DND-41 (cell line): ENCODE measurements around the gene NAT9.

Experiments
- ATAC-seq: fragments of 200-7000 bp; cut with Tn5 transposase; 3 replicates; pipeline ENCODE4 v1.9.1; 2021; ENCODE audit warnings: low read depth; ENCODE audit not compliant: insufficient read depth
- DNase-seq: peaks from one replicate; pipeline ENCODE4 v3.0.0-alpha.2; 2020
- H2AFZ ChIP-seq: 2 replicates; pipeline ENCODE4 v1.6.0; 2012; ENCODE audit warnings: low read depth, low read length
- H3K27ac ChIP-seq: 2 replicates; pipeline ENCODE4 v1.5.1; 2012; ENCODE audit warnings: low read length, inconsistent platforms
- H3K27me3 ChIP-seq: fragments of 200-600 bp; sonication (generic); 2 replicates; pipeline ENCODE4 v1.6.0; 2012; ENCODE audit warnings: low read length, mild to moderate bottlenecking, inconsistent platforms; ENCODE audit not compliant: insufficient read depth, poor library complexity
- H3K36me3 ChIP-seq: 2 replicates; pipeline ENCODE4 v1.5.1; 2012; ENCODE audit warnings: low read length, inconsistent platforms; ENCODE audit not compliant: insufficient read depth
- H3K4me1 ChIP-seq: 2 replicates; pipeline ENCODE4 v1.5.1; 2012; ENCODE audit warnings: mild to moderate bottlenecking, low read length; ENCODE audit not compliant: insufficient read depth
- H3K4me2 ChIP-seq: 2 replicates; pipeline ENCODE4 v1.6.0; 2012; ENCODE audit warnings: mild to moderate bottlenecking, moderate library complexity, low read length, inconsistent platforms; ENCODE audit not compliant: insufficient read depth
- H3K4me3 ChIP-seq, 2 experiments: fragments of 200-600 bp in 1 of 2; shearing (Covaris generic) in 1 of 2; 2 replicates each; pipeline ENCODE4 v1.5.1; 2012 to 2016; ENCODE audit warnings: inconsistent platforms in 2 of 2, low read length in 2 of 2, mild to moderate bottlenecking in 2 of 2, low read depth in 1 of 2, moderate library complexity in 1 of 2
- H3K79me2 ChIP-seq: 2 replicates; pipeline ENCODE4 v1.6.0; 2012; ENCODE audit warnings: low read length, inconsistent platforms; ENCODE audit not compliant: insufficient read depth
- H3K9ac ChIP-seq: 2 replicates; pipeline ENCODE4 v1.6.0; 2012; ENCODE audit warnings: low read depth, mild to moderate bottlenecking, inconsistent platforms, low read length, moderate library complexity
- H3K9me3 ChIP-seq: 2 replicates; pipeline ENCODE4 v1.5.1; 2012; ENCODE audit warnings: low read length, moderate library complexity, mild to moderate bottlenecking, inconsistent platforms; ENCODE audit not compliant: insufficient read depth, severe bottlenecking
- H4K20me1 ChIP-seq: 2 replicates; pipeline ENCODE4 v1.6.0; 2012; ENCODE audit warnings: low read length; ENCODE audit not compliant: insufficient read depth
- CTCF ChIP-seq: IDR thresholded peaks from 2 replicates; pipeline ENCODE4 v1.5.1; 2012; ENCODE audit warnings: borderline replicate concordance, low read length, moderate library complexity, mild to moderate bottlenecking; ENCODE audit not compliant: poor library complexity, severe bottlenecking; ENCODE audit errors: extremely low read depth
- EZH2 ChIP-seq: IDR thresholded peaks from 3 replicates; pipeline ENCODE4 v1.6.1; 2012; ENCODE audit warnings: borderline replicate concordance, low read depth, mild to moderate bottlenecking, moderate library complexity, low read length, inconsistent platforms; ENCODE audit not compliant: severe bottlenecking

NAT9 gene

GRCh38 chr17:74799097-74799496, 23.0 kb upstream of the NAT9 start:
- DNase-seq (no peak), ATAC-seq (no peak)
- H2AFZ ChIP-seq, result no peak overlapping the region
- no peak overlapping the region for H3K9ac ChIP-seq
- no peaks in the 10 kb centered on the region for H3K9me3 ChIP-seq
- no peaks in the 10 kb centered on the region for H3K4me1 ChIP-seq
- H3K4me3 ChIP-seq, result no peak overlapping the region
- no peaks in the 10 kb centered on the region for H3K79me2 ChIP-seq
- no peaks in the 10 kb centered on the region for H3K27me3 ChIP-seq
- H3K27ac ChIP-seq, result no peak overlapping the region
- no peak overlapping the region for H3K4me2 ChIP-seq
- peaks cover 46% of the 10 kb centered on the region for H3K36me3 ChIP-seq
- H4K20me1 ChIP-seq, result no peaks in the 10 kb centered on the region; the same call in 1 of the 2 replicates
- TF ChIP-seq EZH2 (no peak), CTCF (no peak)

GRCh38 chr17:74798239-74798707, 22.1 kb upstream of the NAT9 start:
- no peak for ATAC-seq
- H3K79me2 ChIP-seq, result no peaks in the 10 kb centered on the region
- H3K4me1 ChIP-seq, result no peaks in the 10 kb centered on the region
- H3K27ac ChIP-seq, result no peak overlapping the region
- TF ChIP-seq EZH2, result no peak
- no peak for TF ChIP-seq CTCF
- no peaks in the 10 kb centered on the region for H3K27me3 ChIP-seq
- no peak overlapping the region for H3K4me2 ChIP-seq
- no peaks in the 10 kb centered on the region for H3K9me3 ChIP-seq
- H3K9ac ChIP-seq, result no peak overlapping the region
- H2AFZ ChIP-seq, result no peak overlapping the region
- no peak overlapping the region for H3K4me3 ChIP-seq
- peaks cover 46% of the 10 kb centered on the region for H3K36me3 ChIP-seq
- DNase-seq, result no peak
- no peaks in the 10 kb centered on the region; the same call in 1 of the 2 replicates for H4K20me1 ChIP-seq

GRCh38 chr17:74797824-74798223, 21.7 kb upstream of the NAT9 start:
- Histone ChIP-seq H3K36me3 (peaks cover 46% of the 10 kb centered on the region), H3K27me3 (no peaks in the 10 kb centered on the region), H3K79me2 (no peaks in the 10 kb centered on the region), H3K9ac (no peak overlapping the region), H4K20me1 (no peaks in the 10 kb centered on the region; the same call in 1 of the 2 replicates), H3K4me2 (no peak overlapping the region), H3K27ac (no peak overlapping the region), H2AFZ (no peak overlapping the region), H3K4me1 (no peaks in the 10 kb centered on the region), H3K9me3 (no peaks in the 10 kb centered on the region), H3K4me3 (no peak overlapping the region)
- ATAC-seq (no peak), DNase-seq (no peak)
- TF ChIP-seq EZH2 (no peak), CTCF (no peak)

GRCh38 chr17:74796866-74797265, 20.7 kb upstream of the NAT9 start:
- Histone ChIP-seq H3K4me3 (no peak overlapping the region), H3K9ac (no peak overlapping the region), H2AFZ (no peak overlapping the region), H3K36me3 (peaks cover 43% of the 10 kb centered on the region), H3K79me2 (no peaks in the 10 kb centered on the region), H3K9me3 (no peaks in the 10 kb centered on the region), H4K20me1 (no peaks in the 10 kb centered on the region; the same call in 1 of the 2 replicates), H3K4me1 (no peaks in the 10 kb centered on the region), H3K27ac (no peak overlapping the region), H3K27me3 (no peaks in the 10 kb centered on the region), H3K4me2 (no peak overlapping the region)
- no peak for TF ChIP-seq EZH2
- no peak for TF ChIP-seq CTCF
- ATAC-seq (no peak), DNase-seq (no peak)
